ENCODE data around the gene SLC41A3. TPM values are rescaled to one million over a fixed set of nuclear protein-coding genes. Genes with fewer than 3 reads are reported as not detected.

Gene SLC41A3
- total RNA-seq, 4 donors from 2014 or later = 32.3 to 51.3 (median 44.0) TPM

GRCh38 chr3:126130981-126131745, 47.2 kb upstream of the SLC41A3 start:
- WGBS = 87% methylated on average over 13 of the region's 19 CpGs
- peaks cover 9% of the 10 kb centered on the region for H3K4me1 ChIP-seq
- H3K27me3 ChIP-seq = no peaks in the 10 kb centered on the region
- no peak overlapping the region for H3K27ac ChIP-seq
- no peaks in the 10 kb centered on the region for H3K36me3 ChIP-seq
- no peak overlapping the region for H3K4me3 ChIP-seq
- H3K9me3 ChIP-seq = no peaks in the 10 kb centered on the region
- peak; percentile 41 to 68 for DNase-seq (ENCODE audit: low spot score in 2 of 2)
- TF ChIP-seq EP300 (IDR thresholded peaks at IDR 0.05) = no peak
- TF ChIP-seq CTCF (IDR thresholded peaks at IDR 0.05) = no peak
- no peak for TF ChIP-seq POLR2AphosphoS5 (IDR thresholded peaks at IDR 0.05)
- TF ChIP-seq POLR2A (IDR thresholded peaks at IDR 0.05) = no peak

- 50% methylated on average over 11 of the region's 15 CpGs for WGBS
- H3K27ac ChIP-seq = no peak overlapping the region
- no peaks in the 10 kb centered on the region for H3K36me3 ChIP-seq
- no peaks in the 10 kb centered on the region for H3K9me3 ChIP-seq
- H3K4me3 ChIP-seq = no peak overlapping the region
- DNase-seq (ENCODE audit: low spot score in 2 of 2) = peak; percentile 48 to 64
- H3K4me1 ChIP-seq = peaks cover 9% of the 10 kb centered on the region
- H3K27me3 ChIP-seq = no peaks in the 10 kb centered on the region
- TF ChIP-seq CTCF (IDR thresholded peaks at IDR 0.05) = no peak
- no peak for TF ChIP-seq POLR2A (IDR thresholded peaks at IDR 0.05)
- no peak for TF ChIP-seq EP300 (IDR thresholded peaks at IDR 0.05)
- TF ChIP-seq POLR2AphosphoS5 (IDR thresholded peaks at IDR 0.05) = no peak
Measured at GRCh38 chr3:126130081-126130855, 46.3 kb upstream of the SLC41A3 start.

- Histone ChIP-seq H3K4me1 (peaks cover 9% of the 10 kb centered on the region), H3K9me3 (no peaks in the 10 kb centered on the region), H3K27ac (no peak overlapping the region), H3K36me3 (no peaks in the 10 kb centered on the region), H3K27me3 (no peaks in the 10 kb centered on the region), H3K4me3 (no peak overlapping the region)
- TF ChIP-seq POLR2A (IDR thresholded peaks at IDR 0.05) (no peak), POLR2AphosphoS5 (IDR thresholded peaks at IDR 0.05) (no peak), CTCF (IDR thresholded peaks at IDR 0.05) (no peak), EP300 (IDR thresholded peaks at IDR 0.05) (no peak)
- 56% methylated on average over 8 of the region's 16 CpGs for WGBS
- DNase-seq (ENCODE audit: low spot score in 2 of 2) = peak; percentile 68 to 80
Measured at GRCh38 chr3:126129398-126129891, 45.5 kb upstream of the SLC41A3 start.

- Histone ChIP-seq H3K27me3 (no peaks in the 10 kb centered on the region), H3K4me3 (no peak overlapping the region), H3K36me3 (no peaks in the 10 kb centered on the region), H3K4me1 (peaks cover 6% of the 10 kb centered on the region), H3K27ac (no peak overlapping the region), H3K9me3 (no peaks in the 10 kb centered on the region)
- TF ChIP-seq CTCF (IDR thresholded peaks at IDR 0.05) (no peak), POLR2A (IDR thresholded peaks at IDR 0.05) (no peak), EP300 (IDR thresholded peaks at IDR 0.05) (no peak), POLR2AphosphoS5 (IDR thresholded peaks at IDR 0.05) (no peak)
- WGBS = 88% methylated on average over 4 of the region's 13 CpGs
- DNase-seq (ENCODE audit: low spot score in 2 of 2) = peak; percentile 33 to 74
Measured at GRCh38 chr3:126128504-126129397, 44.8 kb upstream of the SLC41A3 start.

Data from suprapubic skin (tissue), 4 donors.